NCI-H2107 (cell line): ENCODE results near the gene GPX4.
A peak's percentile ranks its signal among the peaks of the same experiment; 100 is the strongest.

Source experiments
- DNase-seq: peaks from one replicate; lab custom pipeline; 2025; lab: John Stamatoyannopoulos, UW

The GPX4 gene

GRCh38 chr19:1102407-1103131, 1.2 kb upstream of the GPX4 start:
- no peak for DNase-seq

GRCh38 chr19:1103132-1103707, 574 bp upstream of the GPX4 start:
- no peak for DNase-seq

- DNase-seq = peak; percentile 54
Measured at GRCh38 chr19:1104311-1105007, 665 bp downstream of the GPX4 start.

GRCh38 chr19:1105008-1105872, 1.4 kb downstream of the GPX4 start:
- DNase-seq = no peak

GRCh38 chr19:1105873-1106840, 2.4 kb downstream of the GPX4 start:
- DNase-seq = no peak

GRCh38 chr19:1106841-1107660, 3.3 kb downstream of the GPX4 start:
- no peak for DNase-seq

GRCh38 chr19:1107661-1108261, 4.0 kb downstream of the GPX4 start:
- no peak for DNase-seq

GRCh38 chr19:1108291-1109031, 4.7 kb downstream of the GPX4 start:
- no peak for DNase-seq

GRCh38 chr19:1109032-1109551, 5.3 kb downstream of the GPX4 start:
- no peak for DNase-seq

GRCh38 chr19:1109697-1110671, 6.2 kb downstream of the GPX4 start:
- DNase-seq = no peak

GRCh38 chr19:1110809-1111640, 7.2 kb downstream of the GPX4 start:
- DNase-seq = no peak

GRCh38 chr19:1111641-1112267, 8.0 kb downstream of the GPX4 start:
- no peak for DNase-seq

GRCh38 chr19:1112268-1113029, 8.7 kb downstream of the GPX4 start:
- DNase-seq = no peak

- DNase-seq = peak; percentile 90
Measured at GRCh38 chr19:1113030-1113985, 9.5 kb downstream of the GPX4 start.
